B cell (primary cell): ENCODE results near the gene SH2D3C. TPM values are rescaled to one million over a fixed set of nuclear protein-coding genes. Genes with fewer than 3 reads are reported as not detected.

Experiments
- ATAC-seq: fragments of 200-7000 bp; cut with Tn5 transposase; one replicate; pipeline ENCODE4 v1.10.0; 2021; ENCODE audit warnings: low read depth, mild to moderate bottlenecking, moderate number of reproducible peaks, moderate library complexity
- CTCF ChIA-PET: fragments of 350-600 bp; sonication (Branson Sonifier 250); formaldehyde crosslinking; loops from one replicate; lab custom pipeline; 2021; ENCODE audit warnings: antibody characterized with exemption, inconsistent platforms; lab: Charles Lee
- POLR2A ChIA-PET: fragments of 350-600 bp; sonication (Branson Sonifier 250); formaldehyde crosslinking; loops from one replicate; lab custom pipeline; 2021; ENCODE audit warnings: antibody characterized with exemption; lab: Charles Lee
- DNase-seq: peaks from one replicate; pipeline ENCODE4 v3.0.0; 2013
- H2AFZ ChIP-seq: 2 replicates; pipeline ENCODE4 v1.6.1; 2012; ENCODE audit warnings: mild to moderate bottlenecking, low read depth, low read length; ENCODE audit not compliant: insufficient read depth, poor library complexity, severe bottlenecking
- H3K27ac ChIP-seq, 2 donors: 1 replicate in 1 of 2; 2 replicates in 1 of 2; pipeline ENCODE4 v1.5.1; 2012 to 2013; ENCODE audit warnings: low read length in 2 of 2, mild to moderate bottlenecking in 2 of 2, moderate library complexity in 1 of 2
- H3K27me3 ChIP-seq, 4 experiments: fragments of 200-600 bp in 1 of 4; sonication (generic) in 1 of 4; replicated peaks in 1 of 4; 1 replicate in 2 of 4; 2 replicates in 2 of 4; pipeline versions ENCODE4 v1.6.1 to v1.7.0; 2013 to 2016; ENCODE audit warnings: low read length in 3 of 4, mild to moderate bottlenecking in 2 of 4, mixed read lengths in 1 of 4, moderate library complexity in 1 of 4; ENCODE audit not compliant: insufficient read depth in 4 of 4, control insufficient read depth in 3 of 4; ENCODE audit errors: control extremely low read depth in 1 of 4
- H3K36me3 ChIP-seq, 2 experiments: replicated peaks in 1 of 2; 1 replicate in 1 of 2; 2 replicates in 1 of 2; pipeline versions ENCODE4 v1.6.1 to v1.7.1; 2013; ENCODE audit warnings: low read length in 1 of 2; ENCODE audit not compliant: insufficient read depth in 2 of 2, control insufficient read depth in 1 of 2; ENCODE audit errors: control extremely low read depth in 1 of 2, extremely low read depth in 1 of 2
- H3K4me1 ChIP-seq, 2 donors: fragments of 200-600 bp in 1 of 2; sonication (generic) in 1 of 2; 1 replicate in 1 of 2; 2 replicates in 1 of 2; pipeline versions ENCODE4 v1.5.1 to v1.6.1; 2013 to 2017; ENCODE audit warnings: low read length in 2 of 2; ENCODE audit not compliant: control insufficient read depth in 2 of 2, insufficient read depth in 2 of 2
- H3K4me2 ChIP-seq: replicated peaks from 2 replicates; pipeline ENCODE3; 2012; ENCODE audit warnings: mild to moderate bottlenecking, low read depth, low read length; ENCODE audit not compliant: poor library complexity, severe bottlenecking
- H3K4me3 ChIP-seq, 5 experiments: fragments of 200-600 bp in 1 of 5; sonication (generic) in 1 of 5; 1 replicate in 3 of 5; 2 replicates in 2 of 5; pipeline versions ENCODE4 v1.5.1 to v1.7.0; 2011 to 2016; ENCODE audit warnings: low read length in 4 of 5, mild to moderate bottlenecking in 4 of 5, low read depth in 2 of 5, control low read depth in 1 of 5, moderate library complexity in 1 of 5; ENCODE audit not compliant: insufficient read depth in 1 of 5; ENCODE audit errors: control extremely low read depth in 1 of 5, extremely low read depth in 1 of 5
- H3K79me2 ChIP-seq: fragments of 200-600 bp; sonication (generic); one replicate; pipeline ENCODE4 v1.6.0; 2016; ENCODE audit warnings: low read length; ENCODE audit not compliant: control insufficient read depth, insufficient read depth
- H3K9ac ChIP-seq: fragments of 200-600 bp; sonication (generic); 2 replicates; pipeline ENCODE4 v1.6.1; 2017; ENCODE audit warnings: mild to moderate bottlenecking, low read length, moderate library complexity
- H3K9me3 ChIP-seq, 3 donors: one replicate each; pipeline versions ENCODE4 v1.6.1 to v1.7.1; 2013; ENCODE audit warnings: low read length in 2 of 3; ENCODE audit not compliant: control insufficient read depth in 2 of 3, insufficient read depth in 1 of 3; ENCODE audit errors: control extremely low read depth in 1 of 3
- H4K20me1 ChIP-seq: 2 replicates; pipeline ENCODE4 v1.6.0; 2012; ENCODE audit warnings: mild to moderate bottlenecking, low read length; ENCODE audit not compliant: insufficient read depth, control insufficient read depth, poor library complexity, severe bottlenecking
- H3K27ac Mint-ChIP-seq: one replicate; pipeline ENCODE4 v1.8.0; 2021; ENCODE audit warnings: mixed read lengths
- H3K27me3 Mint-ChIP-seq: one replicate; pipeline ENCODE4 v1.8.0; 2021; ENCODE audit warnings: mixed read lengths
- H3K4me1 Mint-ChIP-seq: one replicate; pipeline ENCODE4 v1.8.0; 2021; ENCODE audit warnings: mixed read lengths
- H3K4me3 Mint-ChIP-seq: one replicate; pipeline ENCODE4 v1.8.0; 2021; ENCODE audit warnings: mixed read lengths
- H3K9me3 Mint-ChIP-seq: one replicate; pipeline ENCODE4 v1.8.0; 2022; ENCODE audit warnings: mixed read lengths; ENCODE audit not compliant: insufficient read depth
- CTCF ChIP-seq: fragments of 200-600 bp; IDR thresholded peaks from one replicate; pipeline ENCODE4 v1.8.0; 2022; ENCODE audit warnings: antibody characterized with exemption, mild to moderate bottlenecking
- EZH2 ChIP-seq: IDR thresholded peaks from 2 replicates; pipeline ENCODE4 v1.6.1; 2012; ENCODE audit warnings: borderline replicate concordance, low read depth, mild to moderate bottlenecking, moderate library complexity, low read length; ENCODE audit not compliant: insufficient read depth, poor library complexity, severe bottlenecking
- WGBS: methylation state at CpG from one replicate; pipeline ENCODE4 v1.1.5; 2013; ENCODE audit warnings: missing lambda C conversion rate; ENCODE audit not compliant: insufficient coverage; 5-methylcytosine and 5-hydroxymethylcytosine counted together
- intact Hi-C: fragments of 100-400 bp; cut with micrococcal nuclease; formaldehyde crosslinking; loops from one replicate; pipeline ENCODE4 v1.10.0; 2022
- polyA plus RNA-seq: library from polyadenylated mRNA; depleted of rRNA; stranded (reverse); fragments of >200 nt; gene quantifications from 2 replicates; pipeline ENCODE4 v1.2.3, GENCODE V29; 2012
- total RNA-seq, 2 donors: library from RNA; stranded (reverse); fragments of 120-200 nt in 1 of 2; gene quantifications; 1 replicate in 1 of 2; 2 replicates in 1 of 2; pipeline versions ENCODE4 v1.2.3 to v1.2.4, GENCODE V29; 2013 to 2022

The SH2D3C gene
- total and polyA plus RNA-seq, 2 donors (not counting 1 experiment from before 2014, with no cell fraction given): 66.3 to 85.5 TPM

GRCh38 chr9:127767909-127768331, 10.5 kb downstream of the SH2D3C start:
- no peak for TF ChIP-seq EZH2
- TF ChIP-seq CTCF: no peak
- H3K79me2 ChIP-seq: peaks cover 94% of the 10 kb centered on the region
- 80% methylated on average over 12 of the region's 13 CpGs for WGBS
- H3K4me3 ChIP-seq: no peak overlapping the region
- intact Hi-C loops: no loop called here
- peak overlapping the region; percentile 52 for H3K4me2 ChIP-seq
- no peaks in the 10 kb centered on the region for H3K9me3 Mint-ChIP-seq
- peaks cover 44 to 68% of the 10 kb centered on the region in 2 donors for H3K4me1 ChIP-seq
- H4K20me1 ChIP-seq: peaks cover 98% of the 10 kb centered on the region
- no peak overlapping the region for H2AFZ ChIP-seq
- H3K9me3 ChIP-seq: no peaks in the 10 kb centered on the region
- no peaks in the 10 kb centered on the region for H3K27me3 Mint-ChIP-seq
- peak overlapping the region; percentile 76 for H3K27ac Mint-ChIP-seq
- DNase-seq: no peak
- no peak overlapping the region for H3K9ac ChIP-seq
- H3K4me1 Mint-ChIP-seq: peaks cover 81% of the 10 kb centered on the region
- no peaks in the 10 kb centered on the region for H3K27me3 ChIP-seq
- peak overlapping the region in 1 of 2 donors; percentile 94 for H3K27ac ChIP-seq
- H3K36me3 ChIP-seq: peaks cover 0 to 82% of the 10 kb centered on the region in 2 experiments
- ATAC-seq: no peak
- CTCF ChIA-PET: interaction anchor here (0.9 to 2.9 kb wide), 4 partner anchors 24 to 153 kb away, joined by 4 to 18 read pairs (median 4); partner anchors contain the start of gene TOR2A
- H3K4me3 Mint-ChIP-seq: no peak overlapping the region
- POLR2A ChIA-PET: interaction anchor here (0.5 kb wide), 1 partner anchor 368 kb away, joined by 3 read pairs; no protein-coding TSS in a partner anchor

DNA sequence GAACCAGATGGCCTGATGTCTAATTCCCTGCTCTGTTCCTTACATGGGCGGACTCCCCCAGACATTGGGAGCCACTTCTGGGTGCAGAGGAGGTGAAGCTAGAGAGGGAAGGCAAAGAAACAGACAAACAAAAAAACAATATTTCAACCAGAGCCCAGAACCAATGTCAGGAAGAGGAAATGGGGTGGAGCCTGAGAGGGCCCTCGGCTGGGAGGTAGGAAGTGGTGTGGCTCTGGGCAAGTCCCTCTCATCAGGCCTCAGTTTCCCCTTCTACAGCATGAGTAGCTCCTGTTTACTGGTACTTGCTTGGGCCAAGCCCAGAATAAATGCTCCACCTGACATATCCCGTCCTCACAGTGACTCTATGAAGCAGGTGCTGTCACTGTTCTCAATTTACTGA, 11.1 kb downstream of the SH2D3C start:
- H4K20me1 ChIP-seq: peaks cover 98% of the 10 kb centered on the region
- peaks cover 0 to 82% of the 10 kb centered on the region in 2 experiments for H3K36me3 ChIP-seq
- peak overlapping the region in 1 of 2 donors; percentile 94 for H3K27ac ChIP-seq
- H3K27ac Mint-ChIP-seq: peak overlapping the region; percentile 82
- 100% methylated on average over 1 of the region's 3 CpGs for WGBS
- no peaks in the 10 kb centered on the region for H3K27me3 Mint-ChIP-seq
- no peak overlapping the region for H3K4me3 ChIP-seq
- no peaks in the 10 kb centered on the region for H3K9me3 Mint-ChIP-seq
- DNase-seq (no peak), ATAC-seq (no peak)
- intact Hi-C loops: no loop called here
- peaks cover 84% of the 10 kb centered on the region for H3K4me1 Mint-ChIP-seq
- no peaks in the 10 kb centered on the region for H3K9me3 ChIP-seq
- CTCF ChIA-PET: interaction anchor here (0.9 to 2.9 kb wide), 4 partner anchors 24 to 153 kb away, joined by 4 to 18 read pairs (median 4); partner anchors contain the start of gene TOR2A
- H2AFZ ChIP-seq: no peak overlapping the region
- H3K4me2 ChIP-seq: peak overlapping the region; percentile 52
- no peak overlapping the region for H3K9ac ChIP-seq
- peaks cover 44 to 68% of the 10 kb centered on the region in 2 donors for H3K4me1 ChIP-seq
- H3K79me2 ChIP-seq: peaks cover 94% of the 10 kb centered on the region
- TF ChIP-seq EZH2: no peak
- TF ChIP-seq CTCF: no peak
- POLR2A ChIA-PET: interaction anchor here (0.5 to 0.6 kb wide), 3 partner anchors 302 to 481 kb away, joined by 3 read pairs; no protein-coding TSS in a partner anchor
- no peaks in the 10 kb centered on the region for H3K27me3 ChIP-seq
- peak overlapping the region; percentile 45 for H3K4me3 Mint-ChIP-seq
